Activated CD4-positive, alpha-beta T cell treated with anti-CD3 and anti-CD28 coated beads, Interleukin-2, amount 50 U/mL, for 24 hours (primary cell): ENCODE measurements around the gene RAB3C.
"Not testable (repeated sequence)": the region's sequence is repeated elsewhere in the genome, so short reads cannot be mapped to it uniquely, and the experiment has no call there.

Experiments used
- DNase-seq, 2 donors: peaks; one replicate each; pipeline ENCODE4 v3.0.0-alpha.2; 2020; ENCODE audit warnings: low read depth in 1 of 2, low spot score in 1 of 2

Gene RAB3C

GRCh38 chr5:58674070-58674469 lies 91.2 kb downstream of the RAB3C start:
- DNase-seq: no peak

GRCh38 chr5:58674711-58675110 lies 91.8 kb downstream of the RAB3C start:
- DNase-seq: no peak

GRCh38 chr5:58675341-58675740 lies 92.5 kb downstream of the RAB3C start:
- no peak for DNase-seq

GRCh38 chr5:58677650-58678049 lies 94.8 kb downstream of the RAB3C start:
- DNase-seq: no peak

GRCh38 chr5:58680503-58680902 lies 97.6 kb downstream of the RAB3C start:
- no peak for DNase-seq

GRCh38 chr5:58681943-58682342 lies 99.1 kb downstream of the RAB3C start:
- no peak for DNase-seq

GRCh38 chr5:58683567-58683966 lies 100.7 kb downstream of the RAB3C start:
- DNase-seq: no peak

- DNase-seq: no peak
Measured at GRCh38 chr5:58687079-58687478, 104.2 kb downstream of the RAB3C start.

GRCh38 chr5:58687595-58687994 lies 104.7 kb downstream of the RAB3C start:
- DNase-seq: no peak

GRCh38 chr5:58699088-58699761 lies 116.3 kb downstream of the RAB3C start:
- DNase-seq: not testable (repeated sequence)

- no peak for DNase-seq
Measured at GRCh38 chr5:58699762-58700118, 116.9 kb downstream of the RAB3C start.

GRCh38 chr5:58703925-58704555 lies 121.2 kb downstream of the RAB3C start:
- DNase-seq: no peak

GRCh38 chr5:58706736-58707135 lies 123.9 kb downstream of the RAB3C start:
- no peak for DNase-seq

GRCh38 chr5:58708456-58708855 lies 125.6 kb downstream of the RAB3C start:
- DNase-seq: no peak

GRCh38 chr5:58710425-58710824 lies 127.5 kb downstream of the RAB3C start:
- not testable (repeated sequence) for DNase-seq

- DNase-seq: no peak
Measured at GRCh38 chr5:58710871-58711270, 128.0 kb downstream of the RAB3C start.

- no peak for DNase-seq
Measured at GRCh38 chr5:58711965-58712364, 129.1 kb downstream of the RAB3C start.

GRCh38 chr5:58714046-58714445 lies 131.2 kb downstream of the RAB3C start:
- no peak for DNase-seq

- DNase-seq: no peak
Measured at GRCh38 chr5:58715997-58716656, 133.3 kb downstream of the RAB3C start.

GRCh38 chr5:58716713-58717112 lies 133.8 kb downstream of the RAB3C start:
- DNase-seq: no peak

- no peak for DNase-seq
Measured at GRCh38 chr5:58717303-58718007, 134.6 kb downstream of the RAB3C start.
